22Rv1 (cell line): ENCODE data around the gene RSU1.

ENCODE experiments used
- ZFX ChIP-seq: fragments of 450-650 bp; IDR thresholded peaks from 2 replicates; pipeline ENCODE4 v1.6.1; 2017; ENCODE audit warnings: antibody characterized with exemption, borderline replicate concordance
- TF ChIP-seq, protein P1 (sequence below): fragments of 450-650 bp; IDR thresholded peaks from 2 replicates; pipeline ENCODE4 v1.5.1; 2017; ENCODE audit warnings: mild to moderate bottlenecking

DNA sequence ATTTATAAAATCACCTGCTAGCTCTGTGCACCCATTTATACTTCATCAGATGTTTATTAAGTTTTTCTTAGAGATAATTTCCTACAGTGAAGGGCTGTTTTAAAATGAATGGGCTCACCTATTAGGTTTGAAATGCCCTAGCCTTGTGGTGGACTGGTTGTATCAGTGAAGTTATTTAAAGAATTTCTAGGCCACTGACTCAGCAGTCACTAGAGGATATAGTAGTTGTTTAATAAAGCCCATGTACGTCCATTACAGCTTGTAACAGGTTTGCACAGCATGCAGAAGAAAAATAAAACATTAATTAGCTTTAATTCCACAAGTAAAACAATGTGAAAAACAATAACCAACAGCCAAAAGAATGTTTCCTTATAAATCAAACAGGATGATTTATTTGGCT is 128.0 kb downstream of the RSU1 start:
- TF ChIP-seq, protein P1, sequence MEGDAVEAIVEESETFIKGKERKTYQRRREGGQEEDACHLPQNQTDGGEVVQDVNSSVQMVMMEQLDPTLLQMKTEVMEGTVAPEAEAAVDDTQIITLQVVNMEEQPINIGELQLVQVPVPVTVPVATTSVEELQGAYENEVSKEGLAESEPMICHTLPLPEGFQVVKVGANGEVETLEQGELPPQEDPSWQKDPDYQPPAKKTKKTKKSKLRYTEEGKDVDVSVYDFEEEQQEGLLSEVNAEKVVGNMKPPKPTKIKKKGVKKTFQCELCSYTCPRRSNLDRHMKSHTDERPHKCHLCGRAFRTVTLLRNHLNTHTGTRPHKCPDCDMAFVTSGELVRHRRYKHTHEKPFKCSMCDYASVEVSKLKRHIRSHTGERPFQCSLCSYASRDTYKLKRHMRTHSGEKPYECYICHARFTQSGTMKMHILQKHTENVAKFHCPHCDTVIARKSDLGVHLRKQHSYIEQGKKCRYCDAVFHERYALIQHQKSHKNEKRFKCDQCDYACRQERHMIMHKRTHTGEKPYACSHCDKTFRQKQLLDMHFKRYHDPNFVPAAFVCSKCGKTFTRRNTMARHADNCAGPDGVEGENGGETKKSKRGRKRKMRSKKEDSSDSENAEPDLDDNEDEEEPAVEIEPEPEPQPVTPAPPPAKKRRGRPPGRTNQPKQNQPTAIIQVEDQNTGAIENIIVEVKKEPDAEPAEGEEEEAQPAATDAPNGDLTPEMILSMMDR, result no peak
- TF ChIP-seq ZFX, result no peak
